Activated T-cell treated with anti-CD3 and anti-CD28 coated beads for 24 hours (primary cell): Measurements from ENCODE around the gene C12orf60.

ENCODE experiments used
- DNase-seq: peaks from one replicate; pipeline ENCODE4 v3.0.0-alpha.2; 2020; ENCODE audit warnings: low read depth

The C12orf60 gene

DNA sequence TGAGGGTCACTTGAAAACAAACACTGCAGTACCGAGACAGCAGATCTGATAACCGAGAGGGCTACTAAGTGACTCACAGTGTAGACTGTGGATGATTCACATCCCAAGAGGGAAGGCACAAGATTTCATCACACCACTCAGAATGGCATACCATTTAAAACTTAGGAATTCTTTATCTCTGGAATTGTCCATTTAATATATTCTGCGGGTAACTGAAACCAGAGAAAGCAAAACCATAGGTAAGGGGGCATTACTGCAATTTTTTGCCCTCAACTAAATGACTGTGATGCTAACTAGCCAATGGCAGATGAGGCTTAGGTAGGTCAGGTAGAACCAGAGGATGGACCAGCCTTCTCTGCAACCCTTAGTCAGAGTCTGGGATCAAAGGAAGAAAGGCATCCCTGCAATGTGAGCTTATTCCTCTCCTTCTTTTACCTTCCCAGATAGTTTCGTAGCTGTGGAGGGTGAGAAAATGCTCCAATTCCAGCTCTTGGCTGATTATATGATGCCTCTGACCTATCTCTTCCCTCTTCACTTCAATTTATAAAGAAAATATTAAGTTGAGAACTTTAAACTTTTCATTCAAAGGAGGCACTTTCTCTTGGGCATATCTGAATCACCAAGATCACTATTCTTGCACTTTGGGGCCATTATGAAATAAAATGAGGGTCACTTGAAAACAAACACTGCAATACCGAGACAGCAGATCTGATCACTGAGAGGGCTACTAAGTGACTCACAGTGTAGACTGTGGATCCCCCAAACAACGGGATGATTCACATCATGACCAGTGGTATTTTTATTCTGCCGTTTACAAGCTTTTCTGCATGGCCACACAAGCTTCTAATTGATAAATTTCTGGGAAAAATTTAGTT lies 33.1 kb downstream of the C12orf60 start:
- DNase-seq = no peak

DNA sequence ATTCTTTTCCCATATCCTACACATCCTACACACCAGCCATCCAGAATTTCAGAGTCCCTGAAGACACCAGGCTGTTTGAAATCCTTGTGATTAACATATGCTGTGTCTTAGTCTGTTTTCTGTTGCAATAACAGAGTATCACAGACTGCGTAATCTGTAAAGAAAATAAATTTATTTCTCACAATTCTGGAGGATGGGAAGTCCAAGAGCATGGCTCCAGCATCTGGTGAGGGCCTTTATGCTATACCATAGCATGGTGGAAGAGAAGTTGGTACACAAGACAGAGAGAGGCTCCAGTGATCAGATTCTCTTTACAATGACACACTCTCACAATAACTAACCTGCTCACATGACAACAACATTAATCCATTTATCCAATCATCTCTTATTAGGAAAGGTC lies 35.8 kb downstream of the C12orf60 start:
- DNase-seq = no peak

DNA sequence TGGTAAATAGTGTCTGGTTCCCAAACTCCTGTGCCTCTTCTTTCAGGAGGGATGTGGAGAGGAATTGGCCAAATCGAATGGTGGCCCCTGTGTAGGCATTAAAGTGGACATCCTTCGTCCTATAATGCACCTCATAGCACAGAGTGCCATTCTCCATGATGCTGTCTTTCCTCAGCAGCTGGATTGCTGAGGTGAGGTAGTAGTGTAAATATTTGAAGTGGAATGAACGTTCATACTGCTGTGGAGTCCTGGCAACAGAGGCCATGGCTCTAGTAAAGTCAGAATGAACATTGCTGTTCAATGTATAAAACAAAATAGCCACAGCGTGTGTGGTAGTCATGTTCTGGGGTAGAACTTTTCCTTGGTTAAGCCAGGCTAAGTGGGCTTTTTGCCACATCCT lies 37.1 kb downstream of the C12orf60 start:
- DNase-seq = no peak

DNA sequence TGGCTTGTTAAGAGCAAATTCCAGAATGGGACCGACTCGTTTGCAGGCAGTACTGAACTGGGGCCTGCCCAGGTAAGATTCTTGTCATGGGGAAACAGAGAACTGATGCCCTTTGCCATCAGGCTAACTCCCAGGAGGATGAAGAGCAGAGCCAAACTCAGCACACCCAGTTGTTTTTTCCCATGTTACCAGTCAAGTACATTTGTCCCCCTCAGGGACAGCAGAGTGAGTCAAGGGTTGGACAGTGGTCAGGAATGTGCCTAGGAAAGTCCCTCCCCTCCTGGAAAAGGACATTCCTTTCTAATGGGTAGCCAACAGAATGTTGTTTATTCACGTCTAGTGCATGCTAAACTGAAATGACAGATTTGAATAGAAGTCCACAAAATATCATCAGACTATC lies 38.3 kb downstream of the C12orf60 start:
- no peak for DNase-seq

DNA sequence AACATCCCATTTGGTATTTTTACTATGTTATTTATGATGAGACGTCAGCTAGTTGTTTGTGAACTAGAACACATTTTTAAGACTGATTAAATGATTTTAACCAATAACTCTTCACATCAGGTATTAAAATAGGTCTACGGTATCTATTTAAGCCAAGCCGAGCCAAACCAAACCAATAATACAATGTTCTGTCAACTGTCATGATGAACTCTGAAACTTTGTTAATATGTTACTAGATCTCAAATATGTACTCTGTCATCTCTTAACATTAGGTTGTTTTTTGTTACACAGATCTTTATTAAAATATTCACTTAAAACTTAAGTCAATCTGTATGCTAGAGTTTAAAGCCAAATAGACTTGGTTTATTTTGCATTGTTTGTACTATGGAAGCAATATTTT lies 38.8 kb downstream of the C12orf60 start:
- DNase-seq = no peak

DNA sequence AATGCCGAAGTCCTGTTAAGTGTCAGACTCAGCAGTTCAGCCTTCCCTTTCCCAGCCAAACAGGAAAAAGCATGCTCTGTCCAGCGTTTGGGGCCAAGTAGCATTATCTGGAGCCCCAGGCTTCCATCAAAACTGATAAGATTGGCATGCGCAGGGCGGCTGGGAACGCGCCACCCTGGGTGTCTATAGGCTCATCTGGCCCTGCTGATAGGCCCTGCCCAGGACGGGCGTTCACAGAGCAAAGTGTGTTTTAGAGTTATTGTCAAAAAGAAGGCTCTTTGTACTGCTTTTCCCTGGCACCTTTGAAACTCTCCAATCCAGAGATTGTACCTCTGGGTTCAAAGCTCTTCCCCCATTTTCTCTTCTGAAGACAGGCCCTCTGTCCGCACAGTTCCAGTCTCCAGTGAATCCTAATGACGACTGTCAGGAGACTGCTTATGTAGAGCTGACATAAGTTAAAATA lies 40.0 kb downstream of the C12orf60 start, which contains the start of gene ART4:
ART4 (minus strand) TSS at position 102 of the 463 bp plus-strand sequence. CDS start 413 bp downstream, outside the sequence.
- DNase-seq = no peak

DNA sequence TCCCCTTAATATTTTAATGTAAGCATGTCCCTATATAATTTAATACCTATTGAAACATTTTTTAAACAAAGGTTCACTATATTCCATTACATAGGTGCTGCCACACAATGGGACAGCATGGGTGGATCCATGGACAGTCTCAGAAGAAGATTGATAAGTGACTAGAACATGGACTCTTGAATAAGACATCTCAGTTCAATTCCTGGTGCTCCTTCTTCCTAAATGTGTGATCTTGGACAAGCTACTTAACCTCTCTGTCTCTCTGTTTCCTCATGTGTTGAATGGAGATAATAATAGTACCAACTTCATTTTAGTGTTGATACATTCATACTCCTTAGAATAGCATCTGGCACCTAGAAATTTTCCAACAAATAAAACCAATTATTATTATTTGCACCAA lies 40.9 kb downstream of the C12orf60 start:
- DNase-seq = no peak

DNA sequence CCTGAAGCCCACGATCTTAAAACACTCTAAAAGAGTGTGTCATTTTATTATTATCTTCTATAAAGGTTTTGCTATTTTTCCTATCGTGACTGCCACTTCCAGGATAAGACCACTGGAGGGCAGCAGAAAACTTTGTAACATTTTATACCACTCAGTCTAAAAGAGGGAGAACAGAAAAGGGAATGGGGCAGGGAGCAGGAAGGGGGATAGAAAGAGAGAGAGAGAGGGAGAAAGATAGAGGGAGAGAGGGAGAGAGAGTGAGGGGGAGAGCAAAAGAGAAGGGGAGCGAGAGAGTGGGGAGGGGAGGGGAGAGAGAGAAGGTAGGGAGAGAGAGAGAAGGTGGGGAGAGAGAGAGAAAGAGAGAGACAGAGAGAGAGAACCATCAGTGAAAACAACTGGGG lies 41.9 kb downstream of the C12orf60 start:
- peak; percentile 32 for DNase-seq

DNA sequence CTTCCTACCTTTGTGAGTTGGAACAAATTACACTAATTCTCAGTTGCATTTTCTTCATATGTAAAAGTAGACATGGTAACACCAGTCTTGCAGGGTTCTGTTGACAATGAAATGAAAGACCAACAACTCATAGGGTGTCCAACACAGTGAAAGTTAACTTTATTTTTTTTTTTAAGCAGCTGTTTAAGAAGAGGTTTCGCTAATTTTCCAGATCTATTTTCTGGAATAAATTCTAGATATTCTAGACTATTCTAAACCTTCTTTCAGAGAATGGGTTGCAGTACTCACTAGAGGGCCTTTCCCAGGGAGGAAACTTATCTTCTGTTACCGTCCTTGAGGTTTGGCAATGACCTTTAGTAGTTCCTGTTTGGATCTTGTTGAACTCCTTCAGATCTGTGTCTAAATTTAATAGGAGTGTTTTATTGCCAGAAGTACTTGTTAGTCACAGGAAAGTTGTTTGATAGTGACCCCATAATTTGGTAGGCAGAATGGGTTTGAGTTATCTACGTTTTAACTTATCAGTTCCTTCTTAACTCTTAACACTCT lies 42.6 kb downstream of the C12orf60 start:
- DNase-seq = no peak

DNA sequence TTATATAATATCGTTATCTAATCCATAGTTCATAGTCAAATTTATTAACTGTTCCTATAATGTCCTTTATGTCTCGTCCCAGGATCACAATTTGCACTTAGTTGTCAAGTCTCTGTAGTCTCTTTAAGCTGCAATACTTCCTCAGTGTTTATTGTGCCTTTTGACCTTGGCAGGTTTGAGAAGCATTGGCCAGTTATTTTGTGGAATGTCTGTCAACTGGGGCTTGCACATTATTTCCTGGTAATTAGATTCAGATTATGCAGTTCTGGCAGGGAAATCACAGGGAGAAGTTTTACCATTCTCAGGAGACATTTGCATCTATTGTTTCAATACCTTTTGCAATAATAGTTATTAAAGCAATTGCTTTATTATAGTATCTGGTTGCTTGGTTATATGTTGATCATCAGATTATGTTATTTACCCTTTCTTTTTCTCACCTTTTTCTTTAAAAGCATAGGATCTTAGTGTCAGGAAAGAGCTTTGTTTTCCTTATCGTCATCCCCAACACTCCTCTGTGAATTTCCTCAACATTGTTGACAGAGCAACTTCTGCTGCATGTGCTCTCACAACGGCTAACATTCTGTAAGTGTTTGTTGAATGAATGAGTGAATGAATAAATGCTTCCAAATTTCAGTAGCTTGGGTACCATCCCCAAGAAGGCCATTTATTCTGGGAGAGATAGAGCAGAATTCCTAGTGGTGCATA lies 43.6 kb downstream of the C12orf60 start:
- no peak for DNase-seq

DNA sequence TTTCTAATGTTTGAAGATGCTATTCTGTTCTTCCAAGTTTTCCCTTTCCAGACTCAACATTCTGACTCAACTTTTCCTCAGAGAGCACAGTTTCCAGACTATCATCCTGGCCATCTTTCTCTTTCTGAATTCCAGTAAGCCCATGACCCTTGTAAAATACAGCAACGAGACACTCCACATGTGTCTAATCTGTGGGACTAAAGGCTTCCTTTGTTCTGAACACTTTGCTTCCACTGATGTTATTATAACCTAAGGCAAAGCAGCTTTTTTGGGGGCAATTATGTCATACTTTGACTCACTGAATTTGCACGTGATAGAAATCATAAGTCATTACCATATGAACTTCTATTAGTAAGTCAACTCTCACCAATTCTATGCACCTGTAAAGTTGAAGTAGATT lies 46.2 kb downstream of the C12orf60 start:
- no peak for DNase-seq

DNA sequence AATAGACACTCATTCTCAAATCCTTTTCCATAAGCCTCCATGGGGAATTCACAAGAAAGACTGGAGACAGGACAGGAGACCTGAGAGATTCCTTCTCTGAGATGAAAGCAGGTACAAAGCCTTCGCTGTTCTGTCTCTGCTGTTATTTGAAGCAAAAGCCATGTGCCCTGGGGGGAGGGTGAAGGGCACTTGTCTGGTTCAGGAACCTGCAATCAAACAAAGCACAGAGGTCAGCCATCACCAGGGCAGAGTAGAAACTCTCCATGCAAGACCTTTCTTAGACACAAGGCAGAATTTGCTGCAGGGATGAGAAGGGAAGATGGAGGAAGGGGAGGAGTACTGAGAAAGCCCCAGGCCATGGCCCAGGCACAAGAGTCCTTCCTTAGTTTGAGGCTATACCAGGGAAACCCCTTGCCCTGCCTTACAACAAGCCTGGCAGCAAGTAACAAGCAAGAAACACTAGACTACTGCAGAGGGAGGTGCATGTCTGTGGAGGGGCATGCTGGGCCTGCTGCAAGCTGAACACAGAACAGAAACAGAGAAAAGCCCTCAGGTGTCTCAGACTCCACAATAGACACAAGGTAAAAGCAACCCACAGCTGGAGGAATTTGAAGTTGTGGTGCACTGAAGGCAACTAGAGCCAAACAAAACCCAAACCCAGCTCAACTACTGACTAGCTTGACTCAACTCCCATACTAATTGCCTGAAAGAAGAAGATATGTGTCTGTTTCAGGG lies 47.6 kb downstream of the C12orf60 start:
- no peak for DNase-seq

DNA sequence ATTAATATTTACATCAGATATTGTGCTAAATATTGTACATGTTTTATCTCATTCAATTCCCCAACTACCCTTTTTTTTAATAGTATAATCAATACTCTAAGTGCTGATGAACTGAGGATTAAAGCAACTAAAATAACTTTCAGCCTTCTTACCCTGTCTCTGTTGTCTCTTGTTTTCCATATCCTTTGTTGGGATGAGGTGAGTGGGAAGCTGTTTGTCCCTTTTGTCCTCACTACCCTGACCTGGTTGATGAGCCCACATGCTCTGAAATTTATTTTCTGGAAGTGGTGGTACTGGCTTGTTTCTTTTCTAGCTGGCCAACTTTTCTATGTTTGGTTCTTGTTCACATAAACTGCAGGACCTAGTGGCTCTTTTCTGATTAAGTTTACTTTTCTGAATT lies 49.4 kb downstream of the C12orf60 start:
- no peak for DNase-seq

DNA sequence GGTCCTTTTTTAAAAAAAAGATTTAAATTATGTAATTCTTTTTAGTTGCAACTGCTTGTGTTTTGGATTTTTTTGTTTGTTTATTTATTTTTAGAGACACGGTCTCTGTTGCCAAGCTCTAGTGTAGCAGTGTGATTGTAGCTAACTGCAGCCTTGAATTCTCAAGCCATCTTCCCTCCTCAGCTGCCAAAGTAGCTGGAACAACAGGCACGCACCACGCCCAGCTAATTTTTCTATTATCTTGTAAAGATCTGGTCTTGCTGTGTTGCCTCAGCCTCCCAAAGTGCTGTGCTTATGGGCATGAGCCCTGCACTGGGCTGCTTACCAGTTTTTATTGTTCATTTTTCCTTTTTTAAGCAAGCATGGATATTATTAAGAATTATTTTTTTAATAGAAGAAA lies 50.5 kb downstream of the C12orf60 start:
- no peak for DNase-seq

DNA sequence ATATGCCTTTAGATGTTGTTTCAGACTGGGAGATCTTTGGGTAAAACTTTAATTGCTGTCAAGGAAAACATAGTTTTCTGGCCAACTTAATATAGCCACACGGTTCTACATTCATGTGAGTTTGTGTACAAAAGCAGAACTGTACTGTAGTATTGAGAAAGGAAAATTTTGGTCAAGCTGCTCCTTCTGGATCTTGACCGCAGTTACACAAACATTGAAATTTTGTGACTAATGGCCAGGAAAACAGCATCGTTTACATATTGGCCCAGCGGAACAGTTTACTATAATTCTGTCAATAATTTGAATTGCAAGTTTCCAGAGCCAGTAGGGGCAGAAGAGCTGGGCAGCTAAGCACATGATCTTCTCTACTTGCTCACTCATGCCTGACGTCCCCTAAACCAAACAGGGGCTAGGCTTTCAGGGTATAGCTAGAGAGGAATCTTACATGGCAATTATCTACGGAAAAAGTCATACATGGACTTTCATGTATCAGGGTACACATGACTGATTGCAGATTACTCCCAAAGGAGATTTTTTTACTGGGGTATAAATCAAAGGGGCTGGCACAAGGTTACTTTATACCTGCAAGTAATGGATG lies 51.2 kb downstream of the C12orf60 start:
- DNase-seq = no peak

DNA sequence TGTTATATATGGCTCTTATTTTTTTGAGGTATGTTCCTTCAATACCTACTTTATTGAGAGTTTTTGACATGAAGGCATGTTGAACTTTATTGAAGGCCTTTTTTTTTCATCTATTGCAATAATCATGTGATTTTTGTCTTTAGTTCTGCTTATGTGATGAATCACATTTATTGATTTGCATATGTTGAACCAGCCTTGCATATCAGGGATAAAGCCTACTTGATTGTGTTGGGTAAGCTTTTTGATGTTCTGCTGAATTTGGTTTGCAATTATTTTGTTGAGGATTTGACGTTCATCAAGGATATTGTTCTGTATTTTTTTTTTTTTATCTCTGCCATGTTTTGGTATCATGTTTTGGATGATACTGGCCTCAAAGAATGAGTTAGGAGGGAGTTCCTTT lies 55.0 kb downstream of the C12orf60 start:
- DNase-seq = no peak

DNA sequence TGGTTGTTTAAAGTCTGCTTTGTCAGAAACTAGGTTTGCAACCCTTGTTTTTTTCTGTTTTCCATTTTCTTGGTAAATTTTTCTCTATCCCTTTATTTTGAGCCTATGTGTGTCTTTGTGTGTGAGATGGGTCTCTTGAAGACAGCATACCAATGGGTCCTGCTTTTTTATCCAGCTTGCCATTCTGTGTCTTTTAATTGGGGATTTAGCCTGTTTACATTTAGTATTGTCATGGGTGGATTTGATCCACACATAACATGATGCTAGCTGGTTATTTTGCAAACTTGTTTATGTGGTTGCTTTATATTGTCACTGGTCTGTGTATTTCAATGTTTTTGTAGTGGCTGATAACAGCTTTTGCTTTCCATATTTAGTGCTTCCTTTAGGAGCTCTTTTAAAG lies 57.0 kb downstream of the C12orf60 start:
- DNase-seq = no peak

DNA sequence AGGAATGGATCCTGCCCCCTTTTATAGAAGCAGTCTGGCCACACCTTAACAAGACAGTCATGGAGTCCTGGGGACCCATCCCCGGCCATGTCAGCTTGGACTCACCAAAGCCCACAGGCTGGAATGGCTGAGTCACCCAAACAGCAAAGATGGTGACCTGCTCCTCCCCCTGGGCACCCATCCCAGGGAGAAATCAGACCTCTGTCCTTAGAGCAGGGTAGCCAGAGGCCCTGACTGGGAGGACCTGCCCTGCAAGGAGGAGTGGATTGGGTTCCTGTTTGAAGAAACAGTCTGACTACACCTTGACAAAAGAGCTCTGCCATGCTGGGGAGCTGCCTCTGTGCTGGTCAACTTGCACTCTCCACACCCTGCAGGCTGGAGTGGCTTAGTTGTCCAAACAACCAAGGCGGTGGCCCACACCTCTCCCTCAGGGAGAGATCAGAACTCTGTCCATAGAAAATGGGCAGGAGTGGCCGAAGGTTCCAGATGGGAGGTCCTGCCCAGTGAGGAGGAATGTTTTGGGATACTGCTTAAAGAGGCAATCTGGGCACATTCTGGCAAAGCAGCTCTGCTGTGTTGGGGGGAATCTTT lies 65.5 kb downstream of the C12orf60 start:
- no peak for DNase-seq

DNA sequence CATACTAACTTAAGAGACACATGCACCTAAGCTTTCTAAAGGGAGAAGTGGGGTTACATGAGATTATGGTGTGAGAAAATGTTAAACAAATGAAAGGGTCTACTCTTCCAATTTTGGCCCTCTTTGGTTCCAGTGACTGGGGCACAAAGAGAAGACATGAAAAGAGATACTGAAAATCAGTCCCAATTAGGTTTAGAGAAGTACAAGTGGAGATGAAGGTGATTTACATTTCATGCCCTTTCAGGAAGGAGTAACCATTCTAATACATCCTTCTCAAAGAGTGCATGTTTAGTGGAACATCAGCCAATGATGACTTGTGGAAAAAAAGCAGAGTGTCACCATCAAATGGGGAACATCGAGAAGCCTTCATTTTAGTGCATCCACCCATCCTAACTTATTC lies 67.8 kb downstream of the C12orf60 start:
- DNase-seq = no peak

DNA sequence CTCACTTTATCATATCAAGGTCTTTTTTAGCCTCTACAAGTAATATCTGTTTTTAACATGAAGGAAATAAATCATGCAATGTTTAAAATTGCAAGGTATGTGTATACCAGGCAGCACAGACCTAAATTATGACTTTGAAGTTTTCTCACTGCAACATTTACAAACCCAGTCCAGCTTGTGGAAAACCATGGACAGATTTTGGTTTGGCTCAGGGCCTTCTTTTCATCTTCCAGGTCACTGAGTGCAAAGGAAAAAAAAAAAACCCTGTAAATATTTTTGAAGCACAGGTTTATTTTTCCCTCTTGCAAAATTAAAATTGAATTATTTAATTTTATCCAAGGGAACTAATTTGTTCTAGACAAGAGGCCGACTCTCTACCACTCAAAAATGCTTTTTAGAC lies 68.4 kb downstream of the C12orf60 start:
- DNase-seq = no peak

DNA sequence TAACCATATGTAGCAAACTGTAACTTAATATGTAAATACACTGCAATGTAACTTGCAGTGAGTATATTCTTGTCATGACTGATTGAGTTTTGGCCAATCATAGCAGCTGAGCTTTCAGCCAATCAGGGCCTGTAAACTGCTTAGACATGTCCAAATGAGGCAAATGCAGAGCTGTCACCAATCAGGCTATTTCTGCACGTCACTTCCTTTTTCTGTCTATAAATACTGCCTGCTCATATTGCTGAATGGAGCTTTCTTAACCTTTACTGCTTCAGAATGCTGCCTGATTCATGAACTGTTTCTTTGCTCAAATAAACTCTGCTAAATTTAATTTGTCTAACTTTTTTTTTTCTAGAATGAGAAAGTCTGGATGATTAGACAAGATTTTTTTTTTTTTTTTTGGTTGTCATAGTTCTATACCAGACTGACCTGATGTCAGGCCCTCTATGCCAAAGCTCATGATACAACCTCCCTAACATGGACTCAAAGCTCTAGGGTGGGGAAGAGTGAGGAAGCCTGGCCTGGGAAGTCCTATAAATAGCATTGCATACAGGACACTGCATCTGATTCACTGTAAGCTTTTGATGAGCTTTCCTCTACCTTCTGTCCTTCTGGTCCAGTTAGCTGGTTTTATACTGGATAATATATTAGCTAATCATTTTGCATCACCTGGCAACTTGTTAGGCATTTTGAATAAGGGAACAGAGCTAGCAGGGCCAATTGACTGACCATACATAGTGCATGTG lies 70.1 kb downstream of the C12orf60 start:
- no peak for DNase-seq
